ENCODE measurements around the gene CARM1. TPM values are rescaled to one million over a fixed set of nuclear protein-coding genes. Genes with fewer than 3 reads are reported as not detected.

Gene CARM1
- total RNA-seq, 1 experiment from 2014 or later = 30.0 TPM

- no peak for DNase-seq (ENCODE audit: extremely low read depth, low read depth)
Measured at GRCh38 chr19:10899151-10899653, 27.8 kb downstream of the CARM1 start.

GRCh38 chr19:10907925-10908324 is 36.6 kb downstream of the CARM1 start:
- no peak for DNase-seq (ENCODE audit: extremely low read depth, low read depth)

GRCh38 chr19:10908380-10908960 is 37.1 kb downstream of the CARM1 start:
- DNase-seq (ENCODE audit: extremely low read depth, low read depth) = no peak

- no peak for DNase-seq (ENCODE audit: extremely low read depth, low read depth)
Measured at GRCh38 chr19:10911579-10912363, 40.4 kb downstream of the CARM1 start.

GRCh38 chr19:10912619-10913018 is 41.3 kb downstream of the CARM1 start:
- DNase-seq (ENCODE audit: extremely low read depth, low read depth) = no peak

- DNase-seq (ENCODE audit: extremely low read depth, low read depth) = no peak
Measured at GRCh38 chr19:10913716-10914340, 42.5 kb downstream of the CARM1 start.

- DNase-seq (ENCODE audit: extremely low read depth, low read depth) = no peak
Measured at GRCh38 chr19:10915130-10916091, 44.1 kb downstream of the CARM1 start.

GRCh38 chr19:10916602-10917001 is 45.2 kb downstream of the CARM1 start:
- no peak for DNase-seq (ENCODE audit: extremely low read depth, low read depth)

GRCh38 chr19:10918359-10918758 is 47.0 kb downstream of the CARM1 start:
- no peak for DNase-seq (ENCODE audit: extremely low read depth, low read depth)

GRCh38 chr19:10919352-10920287 is 48.3 kb downstream of the CARM1 start:
- no peak for DNase-seq (ENCODE audit: extremely low read depth, low read depth)

- no peak for DNase-seq (ENCODE audit: extremely low read depth, low read depth)
Measured at GRCh38 chr19:10920288-10920655, 48.9 kb downstream of the CARM1 start.

GRCh38 chr19:10920781-10921180 is 49.4 kb downstream of the CARM1 start:
- no peak for DNase-seq (ENCODE audit: extremely low read depth, low read depth)

GRCh38 chr19:10921199-10921909 is 50.0 kb downstream of the CARM1 start:
- DNase-seq (ENCODE audit: extremely low read depth, low read depth) = no peak

- DNase-seq (ENCODE audit: extremely low read depth, low read depth) = no peak
Measured at GRCh38 chr19:10921910-10922637, 50.7 kb downstream of the CARM1 start.

GRCh38 chr19:10922638-10923014 is 51.3 kb downstream of the CARM1 start:
- DNase-seq (ENCODE audit: extremely low read depth, low read depth) = no peak

GRCh38 chr19:10923260-10924112 is 52.1 kb downstream of the CARM1 start:
- no peak for DNase-seq (ENCODE audit: extremely low read depth, low read depth)

GRCh38 chr19:10924597-10924996 is 53.2 kb downstream of the CARM1 start:
- no peak for DNase-seq (ENCODE audit: extremely low read depth, low read depth)

Measured in NCI-H460 (cell line).